Natural killer cell treated with Interleukin-12 subunit alpha and Interleukin-12 subunit beta and Interleukin-15 and Interleukin-18, amount 100 ng/mL, for 72 hours (primary cell): ENCODE measurements around the gene KRTAP4-7. TPM values are rescaled to one million over a fixed set of nuclear protein-coding genes. Genes with fewer than 3 reads are reported as not detected.
A peak's percentile ranks its signal among the peaks of the same experiment; 100 is the strongest.

Source experiments
- ATAC-seq, 2 donors: fragments of 150-1000 bp; cut with Tn5 transposase in 1 of 2; sonication (Bioruptor Pico), chemical (Tn5 transposase) in 1 of 2; 2 replicates each; pipeline ENCODE4 v1.10.0; 2021
- DNase-seq: peaks from one replicate; pipeline ENCODE4 v3.0.0; 2022; ENCODE audit warnings: low spot score
- H3K27ac Mint-ChIP-seq, 2 donors: 1 replicate in 1 of 2; 2 replicates in 1 of 2; pipeline ENCODE4 v1.8.0; 2022; ENCODE audit warnings: mixed read lengths in 2 of 2, mild to moderate bottlenecking in 1 of 2, moderate library complexity in 1 of 2
- H3K27me3 Mint-ChIP-seq, 2 donors: 1 replicate in 1 of 2; 2 replicates in 1 of 2; pipeline ENCODE4 v1.8.0; 2022; ENCODE audit warnings: mixed read lengths in 2 of 2
- H3K36me3 Mint-ChIP-seq: one replicate; pipeline ENCODE4 v1.8.0; 2022; ENCODE audit warnings: mixed read lengths
- H3K4me1 Mint-ChIP-seq, 2 donors: 1 replicate in 1 of 2; 2 replicates in 1 of 2; pipeline ENCODE4 v1.8.0; 2022; ENCODE audit warnings: low read depth in 2 of 2, mixed read lengths in 2 of 2, mild to moderate bottlenecking in 1 of 2
- H3K4me3 Mint-ChIP-seq: one replicate; pipeline ENCODE4 v1.8.0; 2022; ENCODE audit warnings: mixed read lengths
- H3K9me3 Mint-ChIP-seq: 2 replicates; pipeline ENCODE4 v1.8.0; 2022; ENCODE audit warnings: mixed read lengths
- total RNA-seq, 2 donors: library from RNA; stranded (reverse); gene quantifications; one replicate each; pipeline ENCODE4 v1.2.3, GENCODE V29; 2022

Gene KRTAP4-7
- total RNA-seq, 2 donors from 2014 or later: not detected

DNA sequence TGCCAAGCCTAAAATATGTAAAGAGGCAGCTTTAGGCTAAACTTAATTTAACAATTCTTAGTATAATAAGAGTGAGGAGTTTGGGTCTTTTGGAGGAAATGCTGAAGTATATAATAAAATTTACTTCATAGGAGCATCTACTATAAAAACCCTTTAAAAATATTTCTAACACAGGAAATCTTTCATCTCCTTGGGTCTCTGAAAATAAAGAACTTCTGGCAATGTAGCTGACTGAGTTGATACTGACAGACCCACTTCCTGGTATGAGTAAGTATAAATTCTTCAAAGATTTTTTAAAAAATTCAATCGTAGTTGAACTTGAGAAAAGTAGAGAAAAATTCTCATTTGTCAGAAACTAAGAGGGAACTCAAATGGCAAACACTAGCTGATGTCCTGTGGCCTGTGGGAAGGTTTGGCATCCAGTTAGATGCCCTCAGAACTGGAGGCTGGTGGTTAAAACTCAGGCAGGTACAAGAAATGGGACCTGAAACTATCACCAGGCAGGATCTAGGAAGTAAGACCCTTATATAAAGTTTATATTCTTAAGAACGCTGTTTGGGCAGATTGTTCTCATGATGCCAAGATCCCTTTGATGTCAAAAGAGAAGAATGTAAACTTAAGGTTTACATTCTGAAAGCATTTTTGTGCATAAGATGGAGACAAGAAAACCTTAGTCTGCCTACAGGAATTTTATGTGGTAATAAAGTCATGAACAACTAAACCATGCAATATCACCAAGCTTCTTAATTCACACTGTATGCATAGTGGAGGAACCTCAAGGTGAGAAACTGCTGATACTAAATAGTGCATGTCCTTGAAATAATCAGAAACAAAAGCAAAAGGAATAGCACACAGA lies 50.2 kb downstream of the KRTAP4-7 start:
- Mint-ChIP-seq H3K27me3 (peaks cover 22 to 42% of the 10 kb centered on the region in 2 donors), H3K9me3 (no peaks in the 10 kb centered on the region), H3K4me3 (no peak overlapping the region), H3K36me3 (no peaks in the 10 kb centered on the region), H3K4me1 (no peaks in the 10 kb centered on the region), H3K27ac (peak overlapping the region in 1 of 2 donors; percentile 26)
- ATAC-seq (no peak), DNase-seq (no peak)

Other genes with a start within 250 kb of the KRTAP4-7 start
- not detected for gene KRT12, start 216.9 kb upstream of the KRTAP4-7 start, total RNA-seq
- not detected for gene KRT20, start 198.9 kb upstream of the KRTAP4-7 start, total RNA-seq
- not detected for gene KRT23, start 146.5 kb upstream of the KRTAP4-7 start, total RNA-seq
- gene KRT39, start 117.2 kb upstream of the KRTAP4-7 start, total RNA-seq: not detected
- gene KRT40, start 99.8 kb upstream of the KRTAP4-7 start, total RNA-seq: not detected
- gene KRTAP3-3, start 90.0 kb upstream of the KRTAP4-7 start, total RNA-seq: not detected
- not detected for gene KRTAP3-2, start 84.2 kb upstream of the KRTAP4-7 start, total RNA-seq
- not detected for gene KRTAP3-1, start 75.0 kb upstream of the KRTAP4-7 start, total RNA-seq
- not detected for gene KRTAP1-5, start 56.9 kb upstream of the KRTAP4-7 start, total RNA-seq
- not detected for gene KRTAP1-4, start 54.0 kb upstream of the KRTAP4-7 start, total RNA-seq
- gene KRTAP1-3, start 49.3 kb upstream of the KRTAP4-7 start, total RNA-seq: not detected
- not detected for gene KRTAP1-1, start 42.7 kb upstream of the KRTAP4-7 start, total RNA-seq
- gene KRTAP2-1, start 36.8 kb upstream of the KRTAP4-7 start, total RNA-seq: not detected
- gene KRTAP2-2, start 28.9 kb upstream of the KRTAP4-7 start, total RNA-seq: not detected
- not detected for gene KRTAP2-3, start 24.0 kb upstream of the KRTAP4-7 start, total RNA-seq
- gene KRTAP2-4, start 18.3 kb upstream of the KRTAP4-7 start, total RNA-seq: not detected
- not detected for gene KRTAP4-8, start 14.0 kb downstream of the KRTAP4-7 start, total RNA-seq
- not detected for gene KRTAP4-16, start 18.1 kb downstream of the KRTAP4-7 start, total RNA-seq
- gene KRTAP4-9, start 21.2 kb downstream of the KRTAP4-7 start, total RNA-seq: not detected
- gene KRTAP4-11, start 34.2 kb downstream of the KRTAP4-7 start, total RNA-seq: not detected
- gene KRTAP4-12, start 40.0 kb downstream of the KRTAP4-7 start, total RNA-seq: not detected
- gene KRTAP4-6, start 56.4 kb downstream of the KRTAP4-7 start, total RNA-seq: not detected
- gene KRTAP4-5, start 65.7 kb downstream of the KRTAP4-7 start, total RNA-seq: not detected
- not detected for gene KRTAP4-4, start 76.6 kb downstream of the KRTAP4-7 start, total RNA-seq
- not detected for gene KRTAP4-3, start 84.1 kb downstream of the KRTAP4-7 start, total RNA-seq
- gene KRTAP4-2, start 94.1 kb downstream of the KRTAP4-7 start, total RNA-seq: not detected
- gene KRTAP4-1, start 100.8 kb downstream of the KRTAP4-7 start, total RNA-seq: not detected
- gene KRTAP9-1, start 105.7 kb downstream of the KRTAP4-7 start, total RNA-seq: not detected
- not detected for gene KRTAP9-2, start 142.5 kb downstream of the KRTAP4-7 start, total RNA-seq
- not detected for gene KRTAP9-3, start 148.3 kb downstream of the KRTAP4-7 start, total RNA-seq
- gene KRTAP9-8, start 153.8 kb downstream of the KRTAP4-7 start, total RNA-seq: not detected
- gene KRTAP9-4, start 165.5 kb downstream of the KRTAP4-7 start, total RNA-seq: not detected
- not detected for gene KRTAP9-9, start 171.2 kb downstream of the KRTAP4-7 start, total RNA-seq
- not detected for gene KRTAP9-6, start 181.2 kb downstream of the KRTAP4-7 start, total RNA-seq
- not detected for gene KRTAP9-7, start 191.5 kb downstream of the KRTAP4-7 start, total RNA-seq
- not detected for gene KRTAP29-1, start 218.7 kb downstream of the KRTAP4-7 start, total RNA-seq
- not detected for gene KRTAP16-1, start 225.2 kb downstream of the KRTAP4-7 start, total RNA-seq
- not detected for gene KRTAP17-1, start 231.6 kb downstream of the KRTAP4-7 start, total RNA-seq